SJSA1 (cell line): ENCODE results near the gene GRPR. TPM values are rescaled to one million over a fixed set of nuclear protein-coding genes. Genes with fewer than 3 reads are reported as not detected.

Experiments used
- DNase-seq, 2 experiments: peaks; one replicate each; pipeline ENCODE4 v3.0.0-alpha.2; 2015 to 2020; ENCODE audit warnings: low spot score in 2 of 2, low read depth in 1 of 2
- H3K27ac ChIP-seq: fragments of 250-450 bp; sonication (Bioruptor Pico); 2 replicates; pipeline ENCODE4 v1.5.1; 2020; ENCODE audit warnings: mild to moderate bottlenecking, moderate library complexity
- H3K27me3 ChIP-seq: fragments of 250-450 bp; sonication (Bioruptor Pico); replicated peaks from 2 replicates; pipeline ENCODE4 v1.5.1; 2020; ENCODE audit warnings: mild to moderate bottlenecking, moderate library complexity
- H3K36me3 ChIP-seq: fragments of 250-450 bp; sonication (Bioruptor Pico); 2 replicates; pipeline ENCODE4 v1.5.1; 2020; ENCODE audit warnings: mild to moderate bottlenecking
- H3K4me1 ChIP-seq: fragments of 250-450 bp; sonication (Bioruptor Pico); replicated peaks from 2 replicates; pipeline ENCODE4 v1.6.1; 2021; ENCODE audit warnings: mild to moderate bottlenecking
- H3K4me3 ChIP-seq: fragments of 250-450 bp; sonication (Bioruptor Pico); 2 replicates; pipeline ENCODE4 v1.5.1; 2020; ENCODE audit warnings: mild to moderate bottlenecking
- H3K9me3 ChIP-seq: fragments of 250-450 bp; sonication (Bioruptor Pico); replicated peaks from 2 replicates; pipeline ENCODE4 v1.5.1; 2020; ENCODE audit warnings: mild to moderate bottlenecking
- total RNA-seq: library from RNA; depleted of rRNA; stranded (reverse); fragments of >200 nt; shearing (Covaris generic); gene quantifications from 2 replicates; pipeline ENCODE4 v1.2.3, GENCODE V29; 2014; rRNA removed

Gene GRPR
- total RNA-seq = 0.47 TPM in 1 of 2 replicates, not detected in the other

DNA sequence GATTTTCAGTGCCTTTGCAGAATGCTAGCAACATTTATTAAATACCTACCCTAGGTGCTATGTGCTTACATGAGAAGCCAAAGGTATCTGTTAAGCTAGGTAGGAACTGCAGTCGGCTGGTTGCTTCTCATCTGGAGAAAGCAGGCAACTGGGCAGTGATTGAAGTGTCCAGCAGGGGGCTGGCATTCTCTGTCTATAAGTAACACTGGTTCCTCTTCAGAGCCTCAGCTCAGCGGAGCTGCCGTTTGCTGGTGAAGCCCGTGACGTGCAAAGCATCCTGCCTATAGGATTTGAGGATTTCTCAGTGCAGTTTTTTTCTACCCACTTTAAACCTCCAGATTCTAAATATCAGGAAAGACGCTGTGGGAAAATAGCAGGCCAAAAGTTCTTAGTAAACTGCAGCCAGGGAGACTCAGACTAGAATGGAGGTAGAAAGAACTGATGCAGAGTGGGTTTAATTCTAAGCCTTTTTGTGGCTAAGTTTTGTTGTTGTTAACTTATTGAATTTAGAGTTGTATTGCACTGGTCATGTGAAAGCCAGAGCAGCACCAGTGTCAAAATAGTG, at the start of gene GRPR:
TSS of gene GRPR (plus strand) at position 344 of the 565 bp plus-strand sequence. CDS start 389 bp downstream, outside the sequence.
- peak; percentile 58 to 83 for DNase-seq
- Histone ChIP-seq H3K9me3 (no peaks in the 10 kb centered on the region), H3K4me3 (no peak within 1 kb of the TSS), H3K36me3 (no peaks in the 10 kb centered on the region), H3K4me1 (peaks cover 8% of the 10 kb centered on the region), H3K27ac (0 out of 2 replicates have a peak within 1 kb of the TSS, but pooled peaks have one; percentile 18), H3K27me3 (no peaks in the 10 kb centered on the region)

DNA sequence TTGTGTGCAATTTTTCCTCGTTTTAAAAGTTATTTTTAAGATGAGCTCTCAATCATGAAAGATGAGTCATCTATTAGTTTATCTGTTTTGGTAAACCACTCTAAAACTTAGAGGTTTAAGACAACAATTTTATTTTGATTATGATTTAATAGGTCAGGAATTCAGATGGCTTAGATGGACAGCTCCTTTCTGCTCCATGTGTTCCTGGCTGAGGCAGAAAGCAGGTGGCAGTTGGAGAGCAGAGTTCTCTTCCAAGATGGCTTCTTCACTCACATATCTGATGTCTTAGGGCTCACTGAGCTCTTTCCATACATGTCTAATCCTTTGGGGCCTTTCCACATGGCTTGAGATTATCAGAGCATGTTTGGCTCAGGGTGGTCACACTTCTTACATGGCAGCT, 48.3 kb upstream of the GRPR start:
- Histone ChIP-seq H3K36me3 (no peaks in the 10 kb centered on the region), H3K4me3 (no peak overlapping the region), H3K27me3 (no peaks in the 10 kb centered on the region), H3K4me1 (peaks cover 5% of the 10 kb centered on the region; the same call in 1 of the 2 replicates), H3K9me3 (no peaks in the 10 kb centered on the region), H3K27ac (no peak overlapping the region)
- peak in 1 of 2 experiments; percentile 2 for DNase-seq

DNA sequence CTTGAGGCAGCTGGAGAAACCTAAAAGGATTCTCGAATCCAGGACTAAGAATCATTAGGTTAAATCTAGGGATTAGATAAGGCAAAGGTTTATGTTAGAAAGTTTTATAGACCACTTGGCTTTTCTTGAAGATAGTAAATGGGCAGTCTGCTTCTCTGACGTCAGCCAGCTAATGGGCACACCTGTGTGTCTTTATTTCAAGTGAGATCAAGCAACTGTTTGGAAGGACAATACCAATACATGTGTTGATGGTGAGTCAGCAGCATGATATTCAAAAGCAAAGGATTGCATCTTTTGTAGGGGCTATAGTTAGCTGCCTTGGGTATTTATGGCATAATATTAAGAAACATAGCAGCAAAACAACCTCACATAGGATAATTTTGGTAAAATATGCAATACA, 46.5 kb upstream of the GRPR start:
- Histone ChIP-seq H3K4me1 (peaks cover 5% of the 10 kb centered on the region; the same call in 1 of the 2 replicates), H3K27me3 (no peaks in the 10 kb centered on the region), H3K4me3 (no peak overlapping the region), H3K36me3 (no peaks in the 10 kb centered on the region), H3K9me3 (no peaks in the 10 kb centered on the region), H3K27ac (no peak overlapping the region)
- DNase-seq = no peak

DNA sequence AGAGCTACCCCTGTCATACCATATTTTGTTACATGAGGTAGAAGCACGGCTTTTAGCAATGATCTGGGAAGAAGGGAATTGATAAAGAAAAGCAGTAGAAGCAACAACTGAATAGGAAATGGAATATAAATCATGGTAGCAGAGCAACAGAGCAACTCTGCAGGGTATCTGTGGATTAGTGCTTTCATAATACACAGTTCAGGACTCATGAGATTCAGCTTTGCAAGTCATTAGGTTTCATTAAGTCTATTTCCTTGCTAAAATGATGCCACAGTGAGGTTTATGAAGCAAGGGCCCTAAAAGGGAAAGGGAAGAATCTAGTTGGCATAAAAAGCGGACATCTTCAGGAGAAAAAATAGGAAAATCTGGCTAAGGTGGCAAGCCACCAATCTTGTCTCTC, 45.6 kb upstream of the GRPR start:
- peaks cover 5% of the 10 kb centered on the region; the same call in 1 of the 2 replicates for H3K4me1 ChIP-seq
- no peak overlapping the region for H3K27ac ChIP-seq
- H3K4me3 ChIP-seq = no peak overlapping the region
- H3K36me3 ChIP-seq = no peaks in the 10 kb centered on the region
- no peak for DNase-seq
- no peaks in the 10 kb centered on the region for H3K9me3 ChIP-seq
- no peaks in the 10 kb centered on the region for H3K27me3 ChIP-seq

DNA sequence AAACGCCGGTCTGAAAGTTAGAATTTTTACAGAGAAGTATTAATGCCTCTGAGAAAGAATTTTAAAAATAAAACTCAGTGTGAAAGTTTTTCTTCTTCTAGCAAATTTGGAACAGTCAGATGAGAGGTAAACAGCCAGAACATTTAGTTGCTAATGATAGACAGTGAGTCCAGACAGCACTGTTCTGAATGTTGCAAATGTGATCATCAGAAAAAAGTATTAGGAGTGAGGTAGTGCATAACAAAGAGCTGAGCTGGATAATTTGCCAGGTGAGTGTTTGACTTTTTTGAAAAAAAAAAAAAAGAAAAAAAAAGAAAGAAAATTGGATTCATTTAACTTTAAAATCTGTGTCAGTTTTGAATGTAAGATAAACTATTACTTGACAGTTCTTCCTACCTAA, 42.0 kb upstream of the GRPR start:
- DNase-seq = no peak
- Histone ChIP-seq H3K4me3 (no peak overlapping the region), H3K4me1 (no peaks in the 10 kb centered on the region), H3K27ac (no peak overlapping the region), H3K9me3 (no peaks in the 10 kb centered on the region), H3K27me3 (no peaks in the 10 kb centered on the region), H3K36me3 (no peaks in the 10 kb centered on the region)

DNA sequence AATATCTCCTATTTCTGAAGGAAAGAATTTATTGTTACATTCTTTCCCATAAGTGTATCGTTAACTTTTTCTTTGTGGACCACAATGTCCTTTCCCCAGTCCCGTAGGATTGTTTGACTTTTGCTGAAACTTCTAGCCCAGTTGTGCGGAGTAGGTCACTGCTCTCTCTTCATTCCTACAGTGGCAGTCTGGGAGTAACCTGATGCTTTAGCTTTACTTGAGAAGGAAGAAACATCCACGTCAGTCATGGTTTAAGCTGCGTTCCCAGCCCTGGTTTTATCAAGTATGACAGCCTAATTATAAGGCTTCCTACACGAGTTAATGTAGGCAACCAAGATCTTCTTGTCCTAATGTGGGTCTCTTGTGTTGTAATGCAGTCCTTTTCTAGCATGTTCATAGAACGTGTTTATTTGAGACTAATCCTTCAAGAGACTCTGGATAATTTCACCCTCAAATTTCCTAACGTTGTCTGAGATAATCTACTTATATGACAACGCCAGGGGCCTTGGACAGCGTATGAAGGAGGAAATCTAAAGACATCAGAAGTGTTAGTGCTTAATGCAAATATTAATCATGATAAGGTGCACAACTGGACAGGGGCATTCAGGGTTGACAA, 40.8 kb upstream of the GRPR start:
- Histone ChIP-seq H3K27me3 (no peaks in the 10 kb centered on the region), H3K36me3 (no peaks in the 10 kb centered on the region), H3K9me3 (no peaks in the 10 kb centered on the region), H3K4me1 (no peaks in the 10 kb centered on the region), H3K4me3 (no peak overlapping the region), H3K27ac (no peak overlapping the region)
- DNase-seq = no peak

DNA sequence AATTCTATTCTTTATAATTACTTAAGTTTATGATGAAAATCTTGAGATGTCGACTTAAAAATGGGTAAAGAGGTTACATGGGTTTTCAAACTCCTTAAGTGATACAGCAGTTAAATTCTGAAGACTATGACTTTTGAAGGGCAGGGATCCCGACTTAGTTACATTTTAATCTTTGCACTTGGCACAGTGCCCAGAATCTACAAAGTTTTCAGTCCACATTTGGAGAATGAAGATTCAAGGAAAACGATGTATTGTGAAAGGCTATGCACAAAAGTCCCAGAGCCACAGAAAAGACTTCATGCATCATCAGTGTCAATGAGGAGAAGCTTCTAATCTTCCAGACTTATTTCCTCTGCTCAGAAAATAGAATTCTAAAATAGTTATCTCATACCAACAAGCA, 36.3 kb upstream of the GRPR start:
- Histone ChIP-seq H3K27ac (no peak overlapping the region), H3K36me3 (no peaks in the 10 kb centered on the region), H3K4me3 (no peak overlapping the region), H3K27me3 (no peaks in the 10 kb centered on the region), H3K4me1 (no peaks in the 10 kb centered on the region), H3K9me3 (no peaks in the 10 kb centered on the region)
- DNase-seq = no peak

DNA sequence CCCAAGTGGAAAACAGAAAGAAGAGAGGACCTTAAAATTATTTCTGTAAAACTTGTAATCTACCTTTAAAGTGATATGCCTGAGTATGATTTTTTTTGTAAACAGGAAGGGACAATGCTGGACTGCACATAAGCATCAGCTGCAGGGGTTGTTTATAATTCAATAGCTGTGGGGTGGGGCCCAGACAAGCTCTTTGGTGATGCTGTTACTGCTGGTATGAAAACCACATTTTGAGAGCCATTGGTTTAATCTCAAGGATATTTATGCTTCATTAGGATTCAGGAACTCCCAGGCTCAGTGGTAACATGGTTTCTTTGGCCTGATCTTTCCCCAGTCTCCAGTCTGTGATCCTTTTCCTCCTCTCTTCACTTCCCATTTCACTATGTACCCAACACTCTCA, 34.3 kb upstream of the GRPR start:
- Histone ChIP-seq H3K4me1 (no peaks in the 10 kb centered on the region), H3K27me3 (no peaks in the 10 kb centered on the region), H3K36me3 (no peaks in the 10 kb centered on the region), H3K9me3 (no peaks in the 10 kb centered on the region), H3K4me3 (no peak overlapping the region), H3K27ac (no peak overlapping the region)
- DNase-seq = no peak

DNA sequence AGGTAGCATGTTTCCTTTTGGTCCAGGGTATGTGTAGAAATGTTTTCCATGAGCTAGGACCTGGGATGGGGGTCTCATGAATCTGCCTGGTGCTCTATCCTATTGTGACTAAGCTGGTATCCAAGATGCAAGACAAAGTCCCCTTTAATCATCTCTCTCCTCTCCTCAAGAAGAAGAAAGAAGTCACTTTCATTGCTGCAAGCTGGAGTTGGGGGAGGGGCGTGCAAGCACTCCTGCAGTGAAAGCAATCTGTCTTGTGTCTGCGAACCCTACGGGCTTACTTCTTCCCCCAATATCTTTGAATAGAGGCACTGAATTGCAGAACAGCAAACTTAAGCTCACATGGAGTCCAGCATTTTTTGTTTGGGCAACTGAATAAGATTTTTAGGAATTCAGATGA, 27.2 kb upstream of the GRPR start:
- Histone ChIP-seq H3K4me1 (no peaks in the 10 kb centered on the region), H3K27ac (no peak overlapping the region), H3K9me3 (no peaks in the 10 kb centered on the region), H3K4me3 (no peak overlapping the region), H3K36me3 (no peaks in the 10 kb centered on the region), H3K27me3 (no peaks in the 10 kb centered on the region)
- no peak for DNase-seq

DNA sequence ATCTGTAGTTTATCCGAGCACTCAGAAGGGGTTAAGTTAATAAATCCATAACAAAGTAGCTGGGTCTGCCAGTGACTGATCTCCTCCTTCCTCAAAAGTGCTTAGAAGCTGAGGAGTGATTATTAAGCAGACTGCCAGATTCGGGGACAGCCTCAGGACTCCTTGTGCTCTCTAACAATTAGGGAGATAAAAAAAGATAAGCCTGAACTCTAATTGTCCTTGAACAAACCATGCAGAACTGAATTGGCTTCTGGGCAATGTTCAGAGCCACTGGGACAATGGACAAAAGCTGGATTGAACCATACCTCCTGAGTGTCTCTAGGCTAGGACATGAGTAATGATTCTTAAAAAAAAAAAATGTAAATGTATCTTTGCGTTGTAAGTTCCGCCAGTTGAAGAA, 22.7 kb upstream of the GRPR start:
- Histone ChIP-seq H3K4me3 (no peak overlapping the region), H3K4me1 (no peaks in the 10 kb centered on the region), H3K9me3 (no peaks in the 10 kb centered on the region), H3K27me3 (no peaks in the 10 kb centered on the region), H3K36me3 (no peaks in the 10 kb centered on the region), H3K27ac (no peak overlapping the region)
- no peak for DNase-seq

DNA sequence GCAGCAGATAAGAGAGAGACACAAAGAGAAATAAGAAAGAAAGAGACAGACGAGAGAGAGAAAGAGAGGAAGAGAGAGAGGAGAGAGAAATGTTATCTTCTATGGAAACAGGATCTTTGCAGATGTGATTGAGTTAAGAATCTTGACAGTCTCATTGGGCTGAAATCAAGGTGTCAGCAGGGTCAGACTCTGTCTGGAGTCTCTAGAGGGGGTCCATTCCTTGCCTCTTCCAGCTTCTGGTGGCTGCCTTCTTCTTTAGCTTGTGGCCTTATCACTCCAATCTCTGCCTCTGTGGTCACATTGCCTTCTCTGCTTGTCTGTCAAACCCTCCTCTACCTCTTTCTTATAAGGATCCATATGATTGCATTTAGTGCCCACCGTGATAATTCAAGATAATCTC, 21.8 kb upstream of the GRPR start:
- no peak overlapping the region for H3K4me3 ChIP-seq
- no peaks in the 10 kb centered on the region for H3K9me3 ChIP-seq
- no peaks in the 10 kb centered on the region for H3K27me3 ChIP-seq
- H3K36me3 ChIP-seq = no peaks in the 10 kb centered on the region
- H3K4me1 ChIP-seq = no peaks in the 10 kb centered on the region
- no peak overlapping the region for H3K27ac ChIP-seq
- no peak for DNase-seq

DNA sequence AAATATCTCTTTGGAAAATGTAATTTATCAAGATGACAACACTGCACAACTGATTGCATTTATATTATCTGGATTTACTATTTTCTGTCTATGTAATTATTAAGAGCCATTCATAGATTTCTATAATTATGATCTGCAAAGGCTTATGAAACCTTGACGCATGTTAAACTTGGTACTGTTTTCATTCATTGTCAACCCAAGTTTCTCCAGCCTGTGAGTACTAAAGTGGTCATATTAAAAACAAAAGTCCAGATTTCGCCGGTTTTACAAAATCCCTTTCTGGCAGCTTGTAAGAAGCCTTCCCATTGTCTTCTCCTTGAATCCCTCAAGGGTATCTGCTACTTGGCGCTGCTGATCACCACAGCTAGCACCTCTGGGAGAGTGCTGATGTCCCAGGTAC, 19.7 kb upstream of the GRPR start:
- H3K4me1 ChIP-seq = no peaks in the 10 kb centered on the region
- H3K4me3 ChIP-seq = no peak overlapping the region
- H3K27ac ChIP-seq = no peak overlapping the region
- H3K9me3 ChIP-seq = no peaks in the 10 kb centered on the region
- H3K36me3 ChIP-seq = no peaks in the 10 kb centered on the region
- no peak for DNase-seq
- no peaks in the 10 kb centered on the region for H3K27me3 ChIP-seq

DNA sequence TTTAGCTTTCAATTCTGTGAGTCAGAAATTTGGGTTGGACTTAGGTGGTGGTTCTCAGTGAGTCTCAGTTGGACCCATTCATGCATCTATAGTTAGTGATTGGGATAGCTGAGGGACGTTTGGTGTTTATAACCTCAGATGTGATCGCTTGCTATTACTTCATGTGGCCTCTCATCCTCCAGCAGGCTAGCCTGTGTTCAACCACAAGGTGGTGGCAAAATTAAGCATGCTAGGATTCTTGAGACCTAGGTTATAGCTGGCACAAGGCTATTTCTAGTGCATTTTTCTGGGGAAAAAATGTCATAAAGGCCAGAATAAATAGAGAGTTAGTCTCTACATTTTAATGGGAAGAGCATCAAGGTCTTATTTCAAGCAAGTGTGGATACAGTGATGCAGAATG, 10.9 kb upstream of the GRPR start:
- no peaks in the 10 kb centered on the region for H3K36me3 ChIP-seq
- peaks cover 23% of the 10 kb centered on the region for H3K4me1 ChIP-seq
- no peak for DNase-seq
- H3K4me3 ChIP-seq = no peak overlapping the region
- H3K27me3 ChIP-seq = no peaks in the 10 kb centered on the region
- H3K9me3 ChIP-seq = no peaks in the 10 kb centered on the region
- no peak overlapping the region for H3K27ac ChIP-seq

DNA sequence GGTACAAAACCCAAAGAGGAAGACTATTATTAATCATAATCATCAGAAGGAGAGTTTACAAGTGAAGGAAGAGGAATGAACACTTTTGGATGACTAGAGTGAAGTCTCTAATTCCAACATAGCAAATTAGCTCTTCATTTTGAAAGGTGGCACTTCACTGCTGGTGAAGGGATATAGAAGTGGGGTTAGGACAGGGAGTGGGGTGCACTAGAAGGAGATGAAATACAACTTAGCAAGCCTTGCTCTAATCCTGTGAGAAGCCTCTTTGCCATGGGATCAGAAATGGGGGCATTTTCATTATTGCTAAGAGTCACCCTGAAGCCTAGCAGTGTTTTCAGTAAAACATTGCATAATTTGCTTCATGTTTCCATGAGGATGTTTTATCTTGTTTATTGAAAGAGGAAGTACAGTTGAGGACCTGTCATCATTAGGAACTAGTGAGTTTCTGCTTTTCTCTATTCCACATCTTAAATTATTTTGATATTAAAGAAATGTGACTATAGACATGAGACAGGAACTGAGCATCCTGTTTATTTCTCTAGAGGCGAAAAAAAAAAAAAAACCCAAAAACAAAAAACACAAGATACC, 9.3 kb upstream of the GRPR start:
- Histone ChIP-seq H3K27ac (peak overlapping the region; percentile 60), H3K9me3 (no peaks in the 10 kb centered on the region), H3K4me1 (peaks cover 23% of the 10 kb centered on the region), H3K4me3 (no peak overlapping the region), H3K36me3 (no peaks in the 10 kb centered on the region), H3K27me3 (no peaks in the 10 kb centered on the region)
- DNase-seq = no peak
